GM23338 (cell line): ENCODE results near the gene NUP98. TPM values are rescaled to one million over a fixed set of nuclear protein-coding genes. Genes with fewer than 3 reads are reported as not detected.
A peak's percentile ranks its signal among the peaks of the same experiment; 100 is the strongest.

ENCODE experiments used
- ATAC-seq: fragments of 200-7000 bp; cut with Tn5 transposase; 3 replicates; pipeline ENCODE4 v1.9.1; 2020
- DNase-seq: peaks from one replicate; pipeline ENCODE4 v3.0.0-alpha.2; 2015; ENCODE audit warnings: low spot score
- H2AFZ ChIP-seq: fragments of 200-600 bp; sonication (generic); 2 replicates; pipeline ENCODE4 v1.8.0; 2016; ENCODE audit warnings: antibody characterized with exemption, mild to moderate bottlenecking, moderate library complexity
- H3F3A ChIP-seq: fragments of 200-600 bp; sonication (generic); replicated peaks from 2 replicates; pipeline ENCODE4 v1.8.0; 2017; ENCODE audit warnings: antibody characterized with exemption, mixed run types, low read depth
- H3K27ac ChIP-seq: fragments of 200-600 bp; sonication (generic); 2 replicates; pipeline ENCODE4 v1.6.1; 2016; ENCODE audit warnings: low read depth
- H3K27me3 ChIP-seq: fragments of 200-600 bp; sonication (generic); 2 replicates; pipeline ENCODE4 v1.8.0; 2016; ENCODE audit warnings: mild to moderate bottlenecking, mixed run types, moderate library complexity; ENCODE audit not compliant: insufficient read depth
- H3K36me3 ChIP-seq: fragments of 200-600 bp; sonication (generic); 2 replicates; pipeline ENCODE4 v1.8.0; 2016; ENCODE audit warnings: mild to moderate bottlenecking; ENCODE audit not compliant: insufficient read depth
- H3K4me1 ChIP-seq: fragments of 200-600 bp; sonication (generic); 2 replicates; pipeline ENCODE4 v1.8.0; 2016; ENCODE audit warnings: mild to moderate bottlenecking, moderate library complexity; ENCODE audit not compliant: insufficient read depth
- H3K4me2 ChIP-seq: fragments of 200-600 bp; sonication (generic); 2 replicates; pipeline ENCODE4 v1.7.1; 2017; ENCODE audit warnings: mixed run types
- H3K4me3 ChIP-seq: fragments of 200-600 bp; sonication (generic); 2 replicates; pipeline ENCODE4 v1.6.1; 2016; ENCODE audit warnings: mixed run types
- H3K79me2 ChIP-seq: fragments of 200-600 bp; sonication (generic); replicated peaks from 2 replicates; pipeline ENCODE4 v1.8.0; 2017; ENCODE audit warnings: mild to moderate bottlenecking; ENCODE audit not compliant: insufficient read depth
- H3K9me2 ChIP-seq: fragments of 200-600 bp; sonication (generic); 2 replicates; pipeline ENCODE4 v1.8.0; 2017; ENCODE audit not compliant: insufficient read depth
- H4K20me1 ChIP-seq: fragments of 200-600 bp; sonication (generic); replicated peaks from 2 replicates; pipeline ENCODE4 v1.8.0; 2017; ENCODE audit warnings: mild to moderate bottlenecking; ENCODE audit not compliant: insufficient read depth
- H3K27ac Mint-ChIP-seq: 2 replicates; pipeline ENCODE4 v1.8.0; 2020; ENCODE audit warnings: inconsistent platforms, mild to moderate bottlenecking, moderate library complexity, mixed read lengths
- H3K27me3 Mint-ChIP-seq: 3 replicates; pipeline ENCODE4 v1.8.0; 2022; ENCODE audit warnings: low read depth, mild to moderate bottlenecking, moderate library complexity, mixed read lengths, inconsistent platforms; ENCODE audit not compliant: insufficient read depth, poor library complexity
- H3K36me3 Mint-ChIP-seq: 3 replicates; pipeline ENCODE4 v1.8.0; 2021; ENCODE audit warnings: low read depth, mild to moderate bottlenecking, inconsistent platforms, moderate library complexity, mixed read lengths
- H3K4me1 Mint-ChIP-seq: 3 replicates; pipeline ENCODE4 v1.8.0; 2020; ENCODE audit warnings: mild to moderate bottlenecking, inconsistent platforms, mixed read lengths
- H3K4me3 Mint-ChIP-seq: 3 replicates; pipeline ENCODE4 v1.8.0; 2021; ENCODE audit warnings: moderate library complexity, mild to moderate bottlenecking, inconsistent platforms, mixed read lengths
- H3K9me3 Mint-ChIP-seq: 3 replicates; pipeline ENCODE4 v1.8.0; 2020; ENCODE audit warnings: moderate library complexity, mild to moderate bottlenecking, inconsistent platforms, mixed read lengths
- JUNB ChIP-seq: IDR thresholded peaks from one replicate; pipeline ENCODE4 v1.6.1; 2016; ENCODE audit warnings: antibody characterized with exemption; ENCODE audit not compliant: unreplicated experiment
- NANOG ChIP-seq: IDR thresholded peaks from 2 replicates; pipeline ENCODE4 v1.6.1; 2016; ENCODE audit warnings: antibody characterized with exemption, borderline replicate concordance
- POLR2AphosphoS5 ChIP-seq: IDR thresholded peaks from 2 replicates; pipeline ENCODE4 v1.6.1; 2016; ENCODE audit warnings: antibody characterized with exemption, low read depth
- STAT1 ChIP-seq: IDR thresholded peaks from one replicate; pipeline ENCODE4 v1.6.1; 2016; ENCODE audit warnings: antibody characterized with exemption; ENCODE audit not compliant: unreplicated experiment
- ZNF114 ChIP-seq: fragments of 250-450 bp; sonication (Bioruptor Pico); IDR thresholded peaks from 2 replicates; pipeline ENCODE4 v1.5.0; 2020; ENCODE audit warnings: mild to moderate bottlenecking, moderate library complexity
- polyA plus RNA-seq: library from polyadenylated mRNA; unstranded; fragments of >200 nt; fragmentation: Nextera tagmentation; extraction: Ambion mirVana; gene quantifications from 2 replicates; pipeline ENCODE4 v1.2.1, GENCODE V29; 2016
- total RNA-seq: library from RNA; depleted of rRNA; stranded (reverse); fragments of >200 nt; shearing (Covaris generic); gene quantifications from 2 replicates; pipeline ENCODE4 v1.2.3, GENCODE V29; 2014
- TF ChIP-seq, protein P1 (sequence below): fragments of 250-450 bp; sonication (Bioruptor Pico); IDR thresholded peaks from 2 replicates; pipeline ENCODE4 v1.5.0; 2020; ENCODE audit warnings: mild to moderate bottlenecking, moderate library complexity
- TF ChIP-seq, protein P2 (sequence below): IDR thresholded peaks from 2 replicates; pipeline ENCODE4 v1.6.1; 2016; ENCODE audit warnings: antibody characterized with exemption
- TF ChIP-seq, protein P3 (sequence below): IDR thresholded peaks from one replicate; pipeline ENCODE4 v1.6.1; 2018; ENCODE audit warnings: antibody characterized with exemption; ENCODE audit not compliant: unreplicated experiment

Gene NUP98
- total and polyA plus RNA-seq, 2 experiments from 2014 or later = 23.9 to 174 TPM

DNA sequence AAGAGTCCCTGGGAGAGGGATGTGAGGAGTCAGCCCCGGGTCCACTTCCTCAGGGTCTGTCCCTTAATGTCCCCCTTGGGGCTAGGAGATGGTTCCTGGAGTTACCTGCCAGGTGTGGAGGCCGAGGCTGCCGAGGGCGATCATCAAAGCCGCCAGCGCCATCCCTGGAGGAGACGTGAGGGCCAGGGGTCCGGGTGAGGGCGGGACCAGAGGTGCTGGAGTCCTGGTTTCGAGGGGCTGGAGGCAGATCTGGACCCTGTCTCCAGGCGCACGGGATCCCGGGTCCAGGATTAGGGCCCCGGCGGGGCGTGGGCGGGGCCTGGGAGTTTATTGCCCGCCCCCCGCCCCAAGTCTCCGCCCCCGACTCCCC, 155.7 kb downstream of the NUP98 start, which contains the start of gene ART5:
ART5 (minus strand) TSS at position 292 of the 370 bp plus-strand sequence; CDS start at position 162, 130 bp downstream.
- peak within 1 kb of the TSS; percentile 98 for H3K27ac ChIP-seq
- H3K4me2 ChIP-seq = peak within 1 kb of the TSS; percentile 94
- H3K9me3 Mint-ChIP-seq = peaks cover 22% of the 10 kb centered on the region
- H3F3A ChIP-seq = peaks cover 12% of the 10 kb centered on the region; the same call in 1 of the 2 replicates
- DNase-seq (no peak), ATAC-seq (no peak)
- peak within 1 kb of the TSS; percentile 97 for H2AFZ ChIP-seq
- H3K9me2 ChIP-seq = no peaks in the 10 kb centered on the region
- H3K79me2 ChIP-seq = no peaks in the 10 kb centered on the region
- no peaks in the 10 kb centered on the region; the same call in 1 of the 2 replicates for H3K4me1 ChIP-seq
- H3K27me3 Mint-ChIP-seq = peaks cover 32% of the 10 kb centered on the region
- no peaks in the 10 kb centered on the region for H4K20me1 ChIP-seq
- TF ChIP-seq JUNB (no peak), STAT1 (no peak), ZNF114 (CRISPR knock-in tag) (no peak), NANOG (no peak), POLR2AphosphoS5 (0 out of 2 replicates have a peak, but pooled peaks have one; percentile 26)
- TF ChIP-seq, protein P1, sequence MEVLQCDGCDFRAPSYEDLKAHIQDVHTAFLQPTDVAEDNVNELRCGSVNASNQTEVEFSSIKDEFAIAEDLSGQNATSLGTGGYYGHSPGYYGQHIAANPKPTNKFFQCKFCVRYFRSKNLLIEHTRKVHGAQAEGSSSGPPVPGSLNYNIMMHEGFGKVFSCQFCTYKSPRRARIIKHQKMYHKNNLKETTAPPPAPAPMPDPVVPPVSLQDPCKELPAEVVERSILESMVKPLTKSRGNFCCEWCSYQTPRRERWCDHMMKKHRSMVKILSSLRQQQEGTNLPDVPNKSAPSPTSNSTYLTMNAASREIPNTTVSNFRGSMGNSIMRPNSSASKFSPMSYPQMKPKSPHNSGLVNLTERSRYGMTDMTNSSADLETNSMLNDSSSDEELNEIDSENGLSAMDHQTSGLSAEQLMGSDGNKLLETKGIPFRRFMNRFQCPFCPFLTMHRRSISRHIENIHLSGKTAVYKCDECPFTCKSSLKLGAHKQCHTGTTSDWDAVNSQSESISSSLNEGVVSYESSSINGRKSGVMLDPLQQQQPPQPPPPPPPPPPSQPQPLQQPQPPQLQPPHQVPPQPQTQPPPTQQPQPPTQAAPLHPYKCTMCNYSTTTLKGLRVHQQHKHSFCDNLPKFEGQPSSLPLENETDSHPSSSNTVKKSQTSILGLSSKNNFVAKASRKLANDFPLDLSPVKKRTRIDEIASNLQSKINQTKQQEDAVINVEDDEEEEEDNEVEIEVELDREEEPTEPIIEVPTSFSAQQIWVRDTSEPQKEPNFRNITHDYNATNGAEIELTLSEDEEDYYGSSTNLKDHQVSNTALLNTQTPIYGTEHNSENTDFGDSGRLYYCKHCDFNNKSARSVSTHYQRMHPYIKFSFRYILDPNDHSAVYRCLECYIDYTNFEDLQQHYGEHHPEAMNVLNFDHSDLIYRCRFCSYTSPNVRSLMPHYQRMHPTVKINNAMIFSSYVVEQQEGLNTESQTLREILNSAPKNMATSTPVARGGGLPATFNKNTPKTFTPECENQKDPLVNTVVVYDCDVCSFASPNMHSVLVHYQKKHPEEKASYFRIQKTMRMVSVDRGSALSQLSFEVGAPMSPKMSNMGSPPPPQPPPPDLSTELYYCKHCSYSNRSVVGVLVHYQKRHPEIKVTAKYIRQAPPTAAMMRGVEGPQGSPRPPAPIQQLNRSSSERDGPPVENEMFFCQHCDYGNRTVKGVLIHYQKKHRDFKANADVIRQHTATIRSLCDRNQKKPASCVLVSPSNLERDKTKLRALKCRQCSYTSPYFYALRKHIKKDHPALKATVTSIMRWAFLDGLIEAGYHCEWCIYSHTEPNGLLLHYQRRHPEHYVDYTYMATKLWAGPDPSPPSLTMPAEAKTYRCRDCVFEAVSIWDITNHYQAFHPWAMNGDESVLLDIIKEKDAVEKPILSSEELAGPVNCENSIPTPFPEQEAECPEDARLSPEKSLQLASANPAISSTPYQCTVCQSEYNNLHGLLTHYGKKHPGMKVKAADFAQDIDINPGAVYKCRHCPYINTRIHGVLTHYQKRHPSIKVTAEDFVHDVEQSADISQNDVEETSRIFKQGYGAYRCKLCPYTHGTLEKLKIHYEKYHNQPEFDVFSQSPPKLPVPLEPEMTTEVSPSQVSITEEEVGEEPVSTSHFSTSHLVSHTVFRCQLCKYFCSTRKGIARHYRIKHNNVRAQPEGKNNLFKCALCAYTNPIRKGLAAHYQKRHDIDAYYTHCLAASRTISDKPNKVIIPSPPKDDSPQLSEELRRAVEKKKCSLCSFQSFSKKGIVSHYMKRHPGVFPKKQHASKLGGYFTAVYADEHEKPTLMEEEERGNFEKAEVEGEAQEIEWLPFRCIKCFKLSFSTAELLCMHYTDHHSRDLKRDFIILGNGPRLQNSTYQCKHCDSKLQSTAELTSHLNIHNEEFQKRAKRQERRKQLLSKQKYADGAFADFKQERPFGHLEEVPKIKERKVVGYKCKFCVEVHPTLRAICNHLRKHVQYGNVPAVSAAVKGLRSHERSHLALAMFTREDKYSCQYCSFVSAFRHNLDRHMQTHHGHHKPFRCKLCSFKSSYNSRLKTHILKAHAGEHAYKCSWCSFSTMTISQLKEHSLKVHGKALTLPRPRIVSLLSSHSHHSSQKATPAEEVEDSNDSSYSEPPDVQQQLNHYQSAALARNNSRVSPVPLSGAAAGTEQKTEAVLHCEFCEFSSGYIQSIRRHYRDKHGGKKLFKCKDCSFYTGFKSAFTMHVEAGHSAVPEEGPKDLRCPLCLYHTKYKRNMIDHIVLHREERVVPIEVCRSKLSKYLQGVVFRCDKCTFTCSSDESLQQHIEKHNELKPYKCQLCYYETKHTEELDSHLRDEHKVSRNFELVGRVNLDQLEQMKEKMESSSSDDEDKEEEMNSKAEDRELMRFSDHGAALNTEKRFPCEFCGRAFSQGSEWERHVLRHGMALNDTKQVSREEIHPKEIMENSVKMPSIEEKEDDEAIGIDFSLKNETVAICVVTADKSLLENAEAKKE = no peak
- TF ChIP-seq, protein P2, sequence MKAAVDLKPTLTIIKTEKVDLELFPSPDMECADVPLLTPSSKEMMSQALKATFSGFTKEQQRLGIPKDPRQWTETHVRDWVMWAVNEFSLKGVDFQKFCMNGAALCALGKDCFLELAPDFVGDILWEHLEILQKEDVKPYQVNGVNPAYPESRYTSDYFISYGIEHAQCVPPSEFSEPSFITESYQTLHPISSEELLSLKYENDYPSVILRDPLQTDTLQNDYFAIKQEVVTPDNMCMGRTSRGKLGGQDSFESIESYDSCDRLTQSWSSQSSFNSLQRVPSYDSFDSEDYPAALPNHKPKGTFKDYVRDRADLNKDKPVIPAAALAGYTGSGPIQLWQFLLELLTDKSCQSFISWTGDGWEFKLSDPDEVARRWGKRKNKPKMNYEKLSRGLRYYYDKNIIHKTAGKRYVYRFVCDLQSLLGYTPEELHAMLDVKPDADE = no peak
- TF ChIP-seq, protein P3, sequence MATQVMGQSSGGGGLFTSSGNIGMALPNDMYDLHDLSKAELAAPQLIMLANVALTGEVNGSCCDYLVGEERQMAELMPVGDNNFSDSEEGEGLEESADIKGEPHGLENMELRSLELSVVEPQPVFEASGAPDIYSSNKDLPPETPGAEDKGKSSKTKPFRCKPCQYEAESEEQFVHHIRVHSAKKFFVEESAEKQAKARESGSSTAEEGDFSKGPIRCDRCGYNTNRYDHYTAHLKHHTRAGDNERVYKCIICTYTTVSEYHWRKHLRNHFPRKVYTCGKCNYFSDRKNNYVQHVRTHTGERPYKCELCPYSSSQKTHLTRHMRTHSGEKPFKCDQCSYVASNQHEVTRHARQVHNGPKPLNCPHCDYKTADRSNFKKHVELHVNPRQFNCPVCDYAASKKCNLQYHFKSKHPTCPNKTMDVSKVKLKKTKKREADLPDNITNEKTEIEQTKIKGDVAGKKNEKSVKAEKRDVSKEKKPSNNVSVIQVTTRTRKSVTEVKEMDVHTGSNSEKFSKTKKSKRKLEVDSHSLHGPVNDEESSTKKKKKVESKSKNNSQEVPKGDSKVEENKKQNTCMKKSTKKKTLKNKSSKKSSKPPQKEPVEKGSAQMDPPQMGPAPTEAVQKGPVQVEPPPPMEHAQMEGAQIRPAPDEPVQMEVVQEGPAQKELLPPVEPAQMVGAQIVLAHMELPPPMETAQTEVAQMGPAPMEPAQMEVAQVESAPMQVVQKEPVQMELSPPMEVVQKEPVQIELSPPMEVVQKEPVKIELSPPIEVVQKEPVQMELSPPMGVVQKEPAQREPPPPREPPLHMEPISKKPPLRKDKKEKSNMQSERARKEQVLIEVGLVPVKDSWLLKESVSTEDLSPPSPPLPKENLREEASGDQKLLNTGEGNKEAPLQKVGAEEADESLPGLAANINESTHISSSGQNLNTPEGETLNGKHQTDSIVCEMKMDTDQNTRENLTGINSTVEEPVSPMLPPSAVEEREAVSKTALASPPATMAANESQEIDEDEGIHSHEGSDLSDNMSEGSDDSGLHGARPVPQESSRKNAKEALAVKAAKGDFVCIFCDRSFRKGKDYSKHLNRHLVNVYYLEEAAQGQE = no peak
- peak within 1 kb of the TSS; percentile 57 for H3K4me3 ChIP-seq
- peak within 1 kb of the TSS; percentile 88 for H3K4me3 Mint-ChIP-seq
- H3K27me3 ChIP-seq = peaks cover 8% of the 10 kb centered on the region; the same call in 1 of the 2 replicates
- H3K4me1 Mint-ChIP-seq = peaks cover 9% of the 10 kb centered on the region; the same call in 2 of the 3 replicates
- H3K27ac Mint-ChIP-seq = peak within 1 kb of the TSS; percentile 97
- no peaks in the 10 kb centered on the region for H3K36me3 ChIP-seq
- H3K36me3 Mint-ChIP-seq = peaks cover 18% of the 10 kb centered on the region
